ENCODE measurements around the gene ARMC7.

DNA sequence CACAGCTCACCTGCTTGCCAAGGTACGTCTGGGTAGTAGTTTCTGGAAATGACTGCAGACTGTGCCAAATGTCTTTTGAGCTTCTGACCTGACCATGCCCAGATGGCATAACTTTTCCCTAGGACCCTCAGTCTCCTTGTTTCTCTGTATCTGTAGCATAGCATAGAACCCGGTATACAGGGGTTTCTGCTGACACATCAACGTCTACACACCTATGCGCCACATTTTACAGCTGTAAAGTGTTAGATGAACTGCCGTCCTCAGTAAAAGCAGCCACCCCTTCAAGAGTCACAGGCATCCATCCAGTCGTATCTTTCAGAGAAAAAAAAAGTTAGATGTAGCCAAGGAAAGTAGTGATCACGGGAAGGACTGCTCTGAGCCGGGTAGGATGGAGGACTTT lies 45.3 kb upstream of the ARMC7 start:
- TF ChIP-seq CTCF (IDR thresholded peaks at IDR 0.05) (no peak), EZH2phosphoT487 (IDR thresholded peaks at IDR 0.05) (no peak), EZH2 (IDR thresholded peaks at IDR 0.05) (no peak)

Data from neural progenitor cell (in vitro differentiated cells).